ENCODE results near the gene OAS2.

The OAS2 gene

DNA sequence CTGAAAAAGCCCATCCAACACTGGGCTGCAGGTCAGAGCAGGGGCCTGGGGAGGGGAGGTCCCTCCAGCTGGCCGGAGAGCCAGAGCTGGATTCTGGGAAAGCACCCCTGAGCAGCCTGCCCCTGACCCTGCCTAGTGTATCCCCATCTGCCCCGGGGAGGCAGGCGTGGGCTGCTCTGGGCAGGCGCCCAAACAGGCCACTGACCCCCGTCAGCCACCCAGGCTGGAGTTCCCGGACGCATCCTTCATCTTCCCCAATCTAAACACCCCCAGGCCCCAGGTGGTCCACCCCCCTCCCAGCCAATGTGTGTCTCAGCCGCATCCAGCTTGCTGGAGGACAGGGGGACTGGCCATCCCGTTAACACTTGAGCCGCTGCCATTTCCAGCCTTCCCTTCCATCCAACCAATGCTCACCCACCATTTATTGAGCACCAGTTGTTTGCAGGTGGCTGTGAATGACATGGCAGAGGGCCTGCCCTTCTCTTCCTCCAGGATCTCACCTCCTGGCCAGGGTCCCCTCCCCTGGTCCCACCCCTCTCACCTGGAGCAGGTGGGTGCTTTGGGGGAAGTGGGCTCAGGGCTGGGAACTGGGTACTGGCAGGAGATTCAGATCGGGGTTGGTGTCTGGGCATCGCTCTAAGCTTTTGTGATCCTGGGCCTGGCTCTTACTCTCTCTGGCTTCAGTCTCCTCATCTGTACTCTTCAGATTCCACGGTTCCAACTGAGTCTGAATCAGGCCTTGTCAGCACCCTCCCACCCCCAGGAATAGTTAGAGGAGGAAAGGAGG lies 77.5 kb downstream of the OAS2 start:
- Histone ChIP-seq H3K36me3 (ENCODE audit: control insufficient read depth, insufficient read depth, low read length) (no peaks in the 10 kb centered on the region), H3K27me3 (ENCODE audit: control insufficient read depth, insufficient read depth, low read length) (peaks cover 37% of the 10 kb centered on the region), H3K9me3 (ENCODE audit: control insufficient read depth, insufficient read depth, low read length) (no peaks in the 10 kb centered on the region), H3K4me3 (ENCODE audit: low read depth, low read length) (peak overlapping the region; percentile 50), H3K9ac (ENCODE audit: low read depth, low read length) (no peak overlapping the region), H3K4me1 (ENCODE audit: control insufficient read depth, insufficient read depth, low read length) (no peaks in the 10 kb centered on the region)

DNA sequence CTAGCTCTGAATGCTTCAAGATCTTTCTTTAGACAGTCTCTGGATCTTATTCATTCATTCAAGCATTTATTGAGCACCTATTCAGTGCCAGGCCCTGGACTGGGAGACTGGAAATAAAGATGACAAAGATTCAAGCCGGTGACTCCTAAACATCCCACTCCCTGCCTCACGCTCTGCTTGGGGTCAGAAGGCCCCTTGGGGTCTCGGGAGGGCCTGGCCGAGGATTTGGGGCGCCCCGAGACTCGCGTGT lies 78.0 kb downstream of the OAS2 start:
- Histone ChIP-seq H3K9me3 (ENCODE audit: control insufficient read depth, insufficient read depth, low read length) (no peaks in the 10 kb centered on the region), H3K27me3 (ENCODE audit: control insufficient read depth, insufficient read depth, low read length) (peaks cover 37% of the 10 kb centered on the region), H3K4me1 (ENCODE audit: control insufficient read depth, insufficient read depth, low read length) (no peaks in the 10 kb centered on the region), H3K4me3 (ENCODE audit: low read depth, low read length) (peak overlapping the region; percentile 50), H3K9ac (ENCODE audit: low read depth, low read length) (no peak overlapping the region), H3K36me3 (ENCODE audit: control insufficient read depth, insufficient read depth, low read length) (no peaks in the 10 kb centered on the region)

DNA sequence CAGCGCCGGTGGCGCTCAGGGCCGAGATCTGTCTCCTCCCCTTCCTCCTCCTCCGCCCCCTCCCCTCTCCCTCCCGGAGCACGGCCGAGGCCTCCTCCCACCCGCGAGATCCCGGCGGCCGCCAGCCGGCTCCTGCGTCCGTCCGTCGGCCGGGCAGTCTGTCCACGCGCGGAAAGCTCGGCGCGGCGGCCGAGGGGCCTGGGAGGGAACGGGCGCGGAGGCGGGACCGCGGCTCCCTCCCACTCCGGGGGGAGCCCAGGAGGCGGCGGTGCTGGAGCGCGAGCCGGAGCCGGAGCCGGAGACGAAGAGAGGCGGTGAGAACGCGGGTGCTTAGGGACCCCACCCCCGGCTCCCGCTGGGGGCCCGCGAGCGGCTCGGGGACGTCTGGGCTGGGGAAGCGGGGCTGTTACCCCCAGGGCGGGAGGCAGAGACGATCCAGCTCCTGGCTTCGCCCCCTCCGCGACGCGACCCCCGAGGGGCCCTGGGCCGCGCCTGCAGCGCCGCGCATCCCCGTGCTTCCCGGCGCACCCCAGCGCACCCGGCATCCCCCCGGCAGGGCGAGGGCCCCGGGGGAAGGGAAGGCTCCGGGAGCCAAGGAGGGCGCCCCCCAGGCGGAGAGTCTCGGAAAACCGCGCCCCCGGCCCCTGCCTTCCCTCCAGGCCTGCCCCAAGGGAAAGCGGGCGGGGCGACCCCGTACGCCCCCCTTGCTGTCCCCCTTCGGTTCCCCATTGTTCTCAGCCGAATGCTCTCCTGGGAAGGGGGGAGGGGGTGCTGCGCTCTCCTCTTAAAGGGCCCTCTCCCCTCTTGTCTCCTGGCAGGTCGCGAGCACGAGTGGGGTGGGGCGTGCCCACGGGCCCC lies 78.5 kb downstream of the OAS2 start, which contains the start of gene DTX1:
TSS of gene DTX1 (plus strand) at position 100 of the 858 bp plus-strand sequence. CDS start 1,463 bp downstream, outside the sequence.
- Histone ChIP-seq H3K9me3 (ENCODE audit: control insufficient read depth, insufficient read depth, low read length) (no peaks in the 10 kb centered on the region), H3K4me1 (ENCODE audit: control insufficient read depth, insufficient read depth, low read length) (no peaks in the 10 kb centered on the region), H3K4me3 (ENCODE audit: low read depth, low read length) (peak within 1 kb of the TSS; percentile 50), H3K36me3 (ENCODE audit: control insufficient read depth, insufficient read depth, low read length) (no peaks in the 10 kb centered on the region), H3K27me3 (ENCODE audit: control insufficient read depth, insufficient read depth, low read length) (peaks cover 37% of the 10 kb centered on the region), H3K9ac (ENCODE audit: low read depth, low read length) (no peak within 1 kb of the TSS)

DNA sequence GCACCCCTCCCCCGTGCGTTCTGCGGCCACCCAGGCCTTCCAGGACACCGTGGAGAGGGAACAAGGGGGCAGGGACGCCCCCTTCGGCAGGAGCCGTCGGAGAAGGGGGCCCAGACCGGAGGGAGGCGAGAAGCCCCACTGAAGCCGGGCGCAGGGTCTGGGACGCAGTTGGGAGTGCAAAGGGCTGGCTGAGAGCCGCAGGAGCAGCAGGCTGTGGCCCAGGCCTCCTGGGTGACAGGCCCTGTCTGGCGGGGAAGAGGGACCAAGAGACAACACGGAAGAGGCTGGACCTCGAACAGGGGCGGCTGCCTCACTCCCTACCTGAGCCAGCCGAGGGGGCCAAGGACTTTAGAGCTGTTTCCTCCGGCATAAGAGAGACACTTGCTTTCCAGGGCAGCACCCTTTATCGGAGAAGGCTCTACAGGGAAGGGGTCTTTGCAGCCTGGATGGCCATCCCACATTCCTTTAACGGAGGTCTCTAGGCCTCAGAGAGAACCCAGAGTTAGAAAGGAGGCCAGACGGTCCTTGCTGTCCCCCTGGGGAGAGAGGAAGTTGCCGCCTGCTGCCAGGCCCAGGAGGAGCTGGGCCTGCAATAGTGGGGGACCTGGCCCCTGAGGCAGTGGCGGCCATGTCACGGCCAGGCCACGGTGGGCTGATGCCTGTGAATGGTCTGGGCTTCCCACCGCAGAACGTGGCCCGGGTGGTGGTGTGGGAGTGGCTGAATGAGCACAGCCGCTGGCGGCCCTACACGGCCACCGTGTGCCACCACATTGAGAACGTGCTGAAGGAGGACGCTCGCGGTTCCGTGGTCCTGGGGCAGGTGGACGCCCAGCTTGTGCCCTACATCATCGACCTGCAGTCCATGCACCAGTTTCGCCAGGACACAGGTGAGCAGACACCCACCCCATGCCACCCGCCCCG lies 79.5 kb downstream of the OAS2 start:
- no peak overlapping the region for H3K9ac ChIP-seq (ENCODE audit: low read depth, low read length)
- no peaks in the 10 kb centered on the region for H3K36me3 ChIP-seq (ENCODE audit: control insufficient read depth, insufficient read depth, low read length)
- H3K4me1 ChIP-seq (ENCODE audit: control insufficient read depth, insufficient read depth, low read length): no peaks in the 10 kb centered on the region
- H3K4me3 ChIP-seq (ENCODE audit: low read depth, low read length): peak overlapping the region; percentile 2
- peaks cover 35% of the 10 kb centered on the region for H3K27me3 ChIP-seq (ENCODE audit: control insufficient read depth, insufficient read depth, low read length)
- H3K9me3 ChIP-seq (ENCODE audit: control insufficient read depth, insufficient read depth, low read length): no peaks in the 10 kb centered on the region

DNA sequence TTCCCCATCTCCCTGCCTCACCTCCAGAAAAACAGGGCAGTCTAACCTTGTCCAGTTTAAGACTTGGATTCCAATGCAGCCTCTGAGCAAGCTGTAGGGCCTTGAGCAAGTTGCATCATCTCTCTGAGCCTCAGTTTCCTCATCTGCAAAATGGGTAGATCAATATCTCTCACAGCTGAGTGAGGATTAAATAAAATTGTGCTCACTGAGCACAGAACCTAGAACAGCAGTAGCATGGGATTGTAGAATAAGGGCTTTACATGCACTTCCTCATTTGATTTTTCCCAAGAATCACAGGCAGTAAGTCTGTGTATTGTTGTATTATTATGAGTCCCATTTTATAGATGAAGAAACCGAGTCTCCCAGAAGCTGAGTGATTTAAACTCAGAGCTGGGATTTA lies 80.2 kb downstream of the OAS2 start:
- H3K9me3 ChIP-seq (ENCODE audit: control insufficient read depth, insufficient read depth, low read length): no peaks in the 10 kb centered on the region
- H3K4me1 ChIP-seq (ENCODE audit: control insufficient read depth, insufficient read depth, low read length): no peaks in the 10 kb centered on the region
- peaks cover 36% of the 10 kb centered on the region for H3K27me3 ChIP-seq (ENCODE audit: control insufficient read depth, insufficient read depth, low read length)
- H3K9ac ChIP-seq (ENCODE audit: low read depth, low read length): no peak overlapping the region
- H3K36me3 ChIP-seq (ENCODE audit: control insufficient read depth, insufficient read depth, low read length): no peaks in the 10 kb centered on the region
- H3K4me3 ChIP-seq (ENCODE audit: low read depth, low read length): no peak overlapping the region

DNA sequence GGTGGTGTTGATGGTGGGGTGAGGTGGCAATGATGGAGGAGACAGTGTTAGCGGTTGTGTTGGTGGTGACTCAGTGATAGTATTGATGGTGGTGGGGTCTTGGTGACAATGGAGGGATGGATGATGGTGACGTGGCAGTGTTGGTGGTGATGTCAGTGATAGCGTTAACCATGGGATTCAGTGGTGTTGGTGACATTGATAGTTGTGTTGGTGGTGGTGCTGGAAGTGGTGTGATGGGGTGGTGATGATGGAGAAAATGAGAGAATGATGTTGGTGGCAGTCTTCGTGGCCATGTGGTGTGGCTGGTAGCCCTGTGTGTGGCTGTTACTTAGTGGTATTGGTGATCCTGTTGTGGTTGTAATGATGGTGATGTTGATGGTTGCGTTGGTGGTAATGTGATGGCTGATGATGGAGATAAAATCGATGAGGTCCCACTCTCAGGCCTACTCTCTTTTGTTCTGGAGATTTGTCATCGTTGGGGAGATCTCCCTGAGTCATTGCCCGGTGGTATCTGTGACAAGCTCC lies 80.8 kb downstream of the OAS2 start:
- Histone ChIP-seq H3K4me1 (ENCODE audit: control insufficient read depth, insufficient read depth, low read length) (no peaks in the 10 kb centered on the region), H3K9ac (ENCODE audit: low read depth, low read length) (no peak overlapping the region), H3K9me3 (ENCODE audit: control insufficient read depth, insufficient read depth, low read length) (no peaks in the 10 kb centered on the region), H3K4me3 (ENCODE audit: low read depth, low read length) (no peak overlapping the region), H3K27me3 (ENCODE audit: control insufficient read depth, insufficient read depth, low read length) (peaks cover 37% of the 10 kb centered on the region), H3K36me3 (ENCODE audit: control insufficient read depth, insufficient read depth, low read length) (no peaks in the 10 kb centered on the region)

DNA sequence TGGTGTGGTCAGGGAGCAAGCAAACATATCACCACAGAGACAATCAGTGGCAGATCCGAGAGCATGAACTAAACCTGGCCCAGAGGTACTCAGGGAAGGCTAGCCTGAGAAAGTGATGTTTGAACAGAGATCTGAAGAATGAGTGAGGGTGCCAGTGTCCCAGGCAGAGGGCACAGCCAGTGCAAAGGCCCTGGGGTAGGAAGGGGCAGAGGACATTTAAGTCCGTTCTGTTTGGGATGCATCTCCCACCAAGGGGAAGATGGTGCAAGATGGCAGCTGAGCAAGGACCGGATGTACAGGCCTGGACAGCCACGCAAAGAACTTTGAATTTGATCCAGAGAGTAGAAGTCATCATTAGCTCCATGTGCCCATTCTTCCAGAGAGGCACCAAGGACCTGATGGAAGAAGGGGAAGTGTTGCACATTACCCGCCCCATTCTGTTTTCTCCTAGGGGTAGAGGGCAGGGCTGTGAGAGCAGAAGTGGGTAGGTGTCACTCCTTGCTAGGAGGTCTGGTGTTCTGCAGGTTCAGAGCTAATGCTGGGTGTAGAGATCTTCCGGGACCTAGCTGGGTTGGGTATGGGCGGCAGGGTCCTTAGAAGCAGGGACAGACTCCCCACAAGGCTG lies 82.1 kb downstream of the OAS2 start:
- Histone ChIP-seq H3K4me3 (ENCODE audit: low read depth, low read length) (no peak overlapping the region), H3K9ac (ENCODE audit: low read depth, low read length) (no peak overlapping the region), H3K9me3 (ENCODE audit: control insufficient read depth, insufficient read depth, low read length) (no peaks in the 10 kb centered on the region), H3K27me3 (ENCODE audit: control insufficient read depth, insufficient read depth, low read length) (peaks cover 27% of the 10 kb centered on the region), H3K4me1 (ENCODE audit: control insufficient read depth, insufficient read depth, low read length) (peaks cover 2% of the 10 kb centered on the region), H3K36me3 (ENCODE audit: control insufficient read depth, insufficient read depth, low read length) (no peaks in the 10 kb centered on the region)

DNA sequence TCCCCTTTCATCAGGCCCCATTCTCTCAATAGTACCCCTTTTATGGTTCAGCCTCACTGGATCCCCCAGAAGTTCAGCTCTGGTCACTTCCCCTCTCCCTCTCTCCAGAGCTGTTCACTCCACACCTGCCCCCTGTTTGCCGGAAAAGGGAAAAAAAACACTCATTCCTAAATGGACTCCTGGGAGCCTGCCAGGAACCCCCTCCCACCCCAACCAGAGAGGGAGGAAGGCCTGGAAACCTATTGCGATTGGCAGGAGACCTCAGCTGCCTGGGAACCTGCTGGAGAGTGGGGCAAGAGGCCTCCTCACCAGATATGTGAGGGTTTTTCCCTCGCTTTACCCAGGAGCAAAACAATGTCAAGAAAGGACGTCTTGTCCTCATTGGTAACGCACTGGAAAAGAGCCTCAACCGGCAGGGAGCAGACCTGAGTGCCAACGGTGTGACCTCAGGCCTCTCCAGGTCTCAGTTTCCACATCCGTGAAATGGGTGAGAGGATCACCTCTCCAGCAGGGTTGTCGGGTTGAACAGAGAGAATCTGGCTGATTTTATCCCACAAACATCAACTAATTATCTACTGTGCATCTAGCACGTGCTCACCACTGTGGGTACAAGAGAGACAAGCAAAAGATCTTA lies 82.9 kb downstream of the OAS2 start:
- H3K9me3 ChIP-seq (ENCODE audit: control insufficient read depth, insufficient read depth, low read length): no peaks in the 10 kb centered on the region
- H3K4me1 ChIP-seq (ENCODE audit: control insufficient read depth, insufficient read depth, low read length): peaks cover 2% of the 10 kb centered on the region
- no peak overlapping the region for H3K9ac ChIP-seq (ENCODE audit: low read depth, low read length)
- no peak overlapping the region for H3K4me3 ChIP-seq (ENCODE audit: low read depth, low read length)
- H3K36me3 ChIP-seq (ENCODE audit: control insufficient read depth, insufficient read depth, low read length): no peaks in the 10 kb centered on the region
- H3K27me3 ChIP-seq (ENCODE audit: control insufficient read depth, insufficient read depth, low read length): peaks cover 20% of the 10 kb centered on the region

All from iPS-15b (cell line).